K562 (cell line): ENCODE results near the gene BARHL2. TPM values are rescaled to one million over a fixed set of nuclear protein-coding genes. Genes with fewer than 3 reads are reported as not detected.

Experiments used
- ATAC-seq: fragments of 200-7000 bp; cut with Tn5 transposase; 3 replicates; pipeline ENCODE4 v1.9.1; 2020; ENCODE audit warnings: moderate library complexity
- BruUV-seq: library from RNA; stranded (reverse); fragments of 400-500 nt; replicated peaks from 2 replicates; lab custom pipeline; 2021; lab: Mats Ljungman, UMichigan
- CTCF ChIA-PET: fragments of 300-600 bp; formaldehyde crosslinking; extraction: SDS; loops from one replicate; lab custom pipeline; 2021; ENCODE audit warnings: low intra/inter-chr PET ratio; lab: Yijun Ruan, JAX
- POLR2A ChIA-PET: fragments of 300-600, 350-650 bp; sonication (Branson Sonifier 250); formaldehyde crosslinking; extraction: SDS; loops from one replicate; lab custom pipeline; 2021; ENCODE audit warnings: antibody characterized with exemption, inconsistent platforms; lab: Yijun Ruan, JAX
- DNase-seq, 4 experiments: peaks; one replicate each; pipeline versions ENCODE4 v3.0.0 to v3.0.0-alpha.2; 2011 to 2018; ENCODE audit warnings: low spot score in 3 of 4, mixed read lengths in 3 of 4; ENCODE audit errors: extremely low read depth in 1 of 4
- FAIRE-seq: peaks from 2 replicates; lab custom pipeline; 2011; peaks lifted over from hg19 to GRCh38; lab: Jason Lieb, UNC
- H2AFZ ChIP-seq: 2 replicates; pipeline ENCODE4 v1.6.0; 2011; ENCODE audit warnings: low read depth, low read length, control low read depth, inconsistent platforms
- H3K27ac ChIP-seq: fragments of 200-600 bp; 3 replicates; pipeline ENCODE4 v1.8.0; 2011; ENCODE audit warnings: low read depth, mild to moderate bottlenecking, control low read depth, inconsistent platforms, low read length, moderate library complexity, mixed read lengths; ENCODE audit errors: extremely low read depth
- H3K27me3 ChIP-seq, 2 experiments: fragments of 300-600 bp in 1 of 2; 2 replicates in 1 of 2; 3 replicates in 1 of 2; pipeline versions ENCODE4 v1.6.0 to v1.8.0; 2011; ENCODE audit warnings: inconsistent platforms in 2 of 2, low read length in 2 of 2, mild to moderate bottlenecking in 1 of 2, mixed read lengths in 1 of 2, moderate library complexity in 1 of 2; ENCODE audit not compliant: control insufficient read depth in 2 of 2, insufficient read depth in 2 of 2
- H3K36me3 ChIP-seq: fragments of 300-600 bp; 3 replicates; pipeline ENCODE4 v1.8.0; 2011; ENCODE audit warnings: mild to moderate bottlenecking, low read length, inconsistent platforms; ENCODE audit not compliant: control insufficient read depth, insufficient read depth
- H3K4me1 ChIP-seq, 2 experiments: fragments of 200-600 bp in 1 of 2; replicated peaks in 1 of 2; 2 replicates in 1 of 2; 3 replicates in 1 of 2; pipeline versions ENCODE4 v1.5.1 to v1.8.0; 2011; ENCODE audit warnings: inconsistent platforms in 2 of 2, low read length in 2 of 2, mild to moderate bottlenecking in 1 of 2, mixed read lengths in 1 of 2, moderate library complexity in 1 of 2; ENCODE audit not compliant: control insufficient read depth in 2 of 2, insufficient read depth in 2 of 2
- H3K4me2 ChIP-seq: 2 replicates; pipeline ENCODE4 v1.6.1; 2011; ENCODE audit warnings: low read length, control low read depth, inconsistent platforms, mixed read lengths; ENCODE audit not compliant: insufficient read depth
- H3K4me3 ChIP-seq: fragments of 200-600 bp; sonication (generic), shearing (Covaris generic); 2 replicates; pipeline ENCODE4 v1.5.1; 2016; ENCODE audit warnings: control low read depth, inconsistent platforms
- H3K79me2 ChIP-seq: fragments of 200-600 bp; 3 replicates; pipeline ENCODE4 v1.8.0; 2011; ENCODE audit warnings: low read length, inconsistent platforms; ENCODE audit not compliant: control insufficient read depth, insufficient read depth
- H3K9ac ChIP-seq, 2 experiments: 2 replicates each; pipeline versions ENCODE4 v1.6.0 to v1.6.1; 2011; ENCODE audit warnings: low read depth in 2 of 2, low read length in 2 of 2, control low read depth in 1 of 2, inconsistent platforms in 1 of 2, mild to moderate bottlenecking in 1 of 2, mixed read lengths in 1 of 2; ENCODE audit not compliant: insufficient read depth in 1 of 2
- H3K9me1 ChIP-seq: one replicate; pipeline ENCODE4 v1.6.0; 2011; ENCODE audit warnings: inconsistent platforms, mild to moderate bottlenecking, low read length, moderate library complexity; ENCODE audit not compliant: control insufficient read depth, insufficient read depth
- H3K9me3 ChIP-seq: replicated peaks from 2 replicates; pipeline ENCODE4 v1.5.1; 2011; ENCODE audit warnings: low read depth, low read length, inconsistent platforms; ENCODE audit not compliant: control insufficient read depth, insufficient read depth
- H4K20me1 ChIP-seq: replicated peaks from 2 replicates; pipeline ENCODE4 v1.6.1; 2011; ENCODE audit warnings: low read length, inconsistent platforms, mixed read lengths; ENCODE audit not compliant: control insufficient read depth, insufficient read depth
- CBX5 ChIP-seq: IDR thresholded peaks from 2 replicates; pipeline ENCODE4 v1.6.1; 2014; ENCODE audit warnings: low read depth, borderline replicate concordance
- CREM ChIP-seq: IDR thresholded peaks from 2 replicates; pipeline ENCODE4 v1.6.1; 2014; ENCODE audit warnings: antibody characterized with exemption, low read depth
- HOXB6 ChIP-seq: fragments of 250-450 bp; sonication (Bioruptor Pico); IDR thresholded peaks from 2 replicates; pipeline ENCODE4 v1.5.1; 2022; ENCODE audit warnings: mild to moderate bottlenecking, borderline replicate concordance
- SIRT6 ChIP-seq: IDR thresholded peaks from one replicate; pipeline ENCODE4 v1.6.1; 2012; ENCODE audit warnings: low read depth, mild to moderate bottlenecking, control low read depth, inconsistent platforms, low read length, moderate library complexity
- SMAD3 ChIP-seq: fragments of 450-650 bp; formaldehyde crosslinking; conservative IDR thresholded peaks from 2 replicates; pipeline ENCODE4 v1.4.0; 2020; ENCODE audit warnings: mild to moderate bottlenecking
- SREBF1 ChIP-seq: fragments of 150-350 bp; IDR thresholded peaks from 2 replicates; pipeline ENCODE4 v1.6.1; 2014; ENCODE audit warnings: antibody characterized with exemption, low read depth, low read length, borderline replicate concordance
- ZBTB1 ChIP-seq: sonication (generic); formaldehyde crosslinking; IDR thresholded peaks from 2 replicates; pipeline ENCODE4 v1.8.1; 2023; ENCODE audit warnings: missing genetic modification reagents, low read depth, mild to moderate bottlenecking, borderline replicate concordance
- ZBTB26 ChIP-seq: fragments of 450-650 bp; formaldehyde crosslinking; IDR thresholded peaks from 2 replicates; pipeline ENCODE4 v1.4.0; 2022; ENCODE audit warnings: missing genetic modification characterization
- ZNF217 ChIP-seq: sonication (generic); formaldehyde crosslinking; IDR thresholded peaks from 2 replicates; pipeline ENCODE4 v1.8.0; 2022; ENCODE audit warnings: mild to moderate bottlenecking, missing genetic modification reagents
- ZNF79 ChIP-seq: fragments of 250-450 bp; sonication (Bioruptor Pico); IDR thresholded peaks from 2 replicates; pipeline ENCODE4 v1.4.0; 2020; ENCODE audit warnings: low read depth, mild to moderate bottlenecking, moderate library complexity
- WGBS: fragments of 100-300 bp; shearing (Covaris generic); methylation state at CpG from one replicate; pipeline ENCODE4 v1.1.6; 2016; ENCODE audit warnings: low coverage, mixed read lengths; ENCODE audit not compliant: insufficient coverage; ENCODE audit errors: missing lambda C conversion rate; 5-methylcytosine and 5-hydroxymethylcytosine counted together
- in situ Hi-C: fragments of 300-500 bp; cut with MboI; formaldehyde crosslinking; loops from 4 replicates; pipeline ENCODE4 v1.15.0; 2018; ENCODE audit warnings: inconsistent platforms, mixed read lengths
- intact Hi-C: fragments of 100-400 bp; cut with micrococcal nuclease; formaldehyde crosslinking; loops from 2 replicates; pipeline ENCODE4 v1.14.2; 2022
- polyA plus RNA-seq, 8 experiments: library from polyadenylated mRNA; depleted of rRNA in 4 of 8; stranded (reverse) in 5 of 8; unstranded in 3 of 8; fragments of >200 nt; fragmentation: Nextera tagmentation in 2 of 8; fragmentation: Illumina TruSeq in 1 of 8; extraction: Ambion mirVana in 2 of 8; extraction: Trizol in 1 of 8; gene quantifications; 2 replicates each; pipeline versions ENCODE4 v1.2.1 to v1.2.3, GENCODE V29; 2011 to 2014; ENCODE audit warnings: inconsistent platforms in 1 of 8, missing spikeins in 1 of 8
- total RNA-seq, 7 experiments: library from RNA; depleted of rRNA in 6 of 7; stranded (reverse); fragments of >200 nt in 6 of 7; fragmentation: Illumina TruSeq in 2 of 7; extraction: Trizol in 2 of 7; gene quantifications; 2 replicates each; pipeline versions ENCODE4 v1.2.1 to v1.2.3, GENCODE V29; 2011 to 2021; ENCODE audit warnings: low replicate concordance in 1 of 7
- TF ChIP-seq, protein P1 (sequence below): fragments of 450-650 bp; IDR thresholded peaks from 2 replicates; pipeline ENCODE4 v1.6.1; 2016; ENCODE audit warnings: low read depth, mild to moderate bottlenecking, moderate library complexity

The BARHL2 gene
- total and polyA plus RNA-seq, 9 of the 15 experiments (the other 6 are each of a cell fraction or from before 2014, with no cell fraction given): 0.06 to 0.11 (median 0.09) TPM; not detected in 6

DNA sequence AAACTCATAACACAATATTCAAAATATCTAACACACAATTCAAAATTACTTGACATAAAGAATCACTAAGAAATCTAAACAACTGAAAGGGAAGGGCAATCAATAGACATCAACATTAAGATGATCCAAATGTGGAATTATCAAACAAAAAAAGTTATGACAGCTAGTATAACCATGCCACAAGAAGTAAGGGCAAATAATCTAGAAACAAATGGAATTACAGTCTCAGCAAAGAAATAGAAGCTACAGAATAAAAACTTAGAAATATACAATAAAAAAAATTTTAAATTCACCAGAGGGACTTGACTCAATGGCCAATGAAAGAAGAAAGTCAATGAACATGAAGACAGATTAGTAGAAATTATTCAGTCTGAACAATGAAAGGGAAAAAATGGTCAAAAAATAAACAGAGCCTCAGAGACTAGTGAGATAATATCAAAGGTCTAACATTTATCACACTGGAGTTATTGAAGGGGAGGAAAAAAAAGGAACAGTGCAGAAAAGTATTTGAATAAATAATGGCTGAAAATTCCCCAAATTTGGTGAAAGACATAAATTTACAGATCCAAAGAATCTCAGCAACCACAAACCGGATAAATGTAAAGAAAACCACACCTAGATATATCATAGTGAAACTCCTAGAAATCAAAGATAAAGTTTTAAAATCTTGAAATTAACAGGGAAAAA lies 41.8 kb downstream of the BARHL2 start:
- no peaks in the 10 kb centered on the region for H3K27me3 ChIP-seq
- no peak for ATAC-seq

More for the DNA sequence above, 41.8 kb downstream of the BARHL2 start:
- Histone ChIP-seq H3K79me2 (no peaks in the 10 kb centered on the region), H3K27ac (no peak overlapping the region)
- in situ Hi-C loops: no loop called here
- POLR2A ChIA-PET: no interaction called here
- TF ChIP-seq SREBF1 (no peak), CREM (no peak), CBX5 (no peak), ZNF79 (CRISPR knock-in tag) (no peak), SMAD3 (CRISPR knock-in tag) (no peak), ZBTB1 (no peak), ZNF217 (CRISPR knock-in tag) (no peak), ZBTB26 (no peak), HOXB6 (CRISPR knock-in tag) (no peak), SIRT6 (no peak)
- TF ChIP-seq, protein P1, sequence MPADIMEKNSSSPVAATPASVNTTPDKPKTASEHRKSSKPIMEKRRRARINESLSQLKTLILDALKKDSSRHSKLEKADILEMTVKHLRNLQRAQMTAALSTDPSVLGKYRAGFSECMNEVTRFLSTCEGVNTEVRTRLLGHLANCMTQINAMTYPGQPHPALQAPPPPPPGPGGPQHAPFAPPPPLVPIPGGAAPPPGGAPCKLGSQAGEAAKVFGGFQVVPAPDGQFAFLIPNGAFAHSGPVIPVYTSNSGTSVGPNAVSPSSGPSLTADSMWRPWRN: no peak
- TF ChIP-seq, all 486 proteins: peak for 0
- H3K9ac ChIP-seq: no peak overlapping the region
- H3K4me1 ChIP-seq: no peaks in the 10 kb centered on the region
- H3K9me1 ChIP-seq: no peaks in the 10 kb centered on the region
- H3K4me2 ChIP-seq: no peak overlapping the region
- FAIRE-seq (no peak), DNase-seq (no peak)
- H3K4me3 ChIP-seq: no peak overlapping the region
- H3K36me3 ChIP-seq: no peaks in the 10 kb centered on the region
- intact Hi-C loops: no loop called here
- no peak overlapping the region for H2AFZ ChIP-seq
- no peaks in the 10 kb centered on the region for H3K9me3 ChIP-seq
- CTCF ChIA-PET: no interaction called here
- H4K20me1 ChIP-seq: no peaks in the 10 kb centered on the region
- BruUV-seq: no TSS peak
- 0% methylated on average over 1 of the region's 1 CpG for WGBS
